GM18858 (cell line): ENCODE measurements around the gene C20orf141.
"Not testable (repeated sequence)": the region's sequence is repeated elsewhere in the genome, so short reads cannot be mapped to it uniquely, and the experiment has no call there.

Source experiments
- ATAC-seq: cut with Tn5 transposase; IDR thresholded peaks from one replicate; pipeline ENCODE4 v1.9.1; 2021; ENCODE audit not compliant: unreplicated experiment

The C20orf141 gene

GRCh38 chr20:2799688-2800520, 14.9 kb upstream of the C20orf141 start:
- no peak for ATAC-seq

GRCh38 chr20:2800521-2801285, 14.1 kb upstream of the C20orf141 start, which contains the start of gene CPXM1:
TSS of gene CPXM1 (minus strand) at chr20:2800627. CDS start at chr20:2800572, 55 bp downstream.
- no peak for ATAC-seq

GRCh38 chr20:2801286-2801728, 13.5 kb upstream of the C20orf141 start:
- ATAC-seq: no peak

- ATAC-seq: no peak
Observed at GRCh38 chr20:2804041-2804828, 10.6 kb upstream of the C20orf141 start.

- no peak for ATAC-seq
Observed at GRCh38 chr20:2804852-2805688, 9.7 kb upstream of the C20orf141 start.

- no peak for ATAC-seq
Observed at GRCh38 chr20:2805689-2806350, 9.0 kb upstream of the C20orf141 start.

- ATAC-seq: no peak
Observed at GRCh38 chr20:2806351-2806701, 8.5 kb upstream of the C20orf141 start.

- no peak for ATAC-seq
Observed at GRCh38 chr20:2807019-2807418, 7.8 kb upstream of the C20orf141 start.

- not testable (repeated sequence) for ATAC-seq
Observed at GRCh38 chr20:2807929-2808328, 6.9 kb upstream of the C20orf141 start.

GRCh38 chr20:2809690-2810089, 5.1 kb upstream of the C20orf141 start:
- no peak for ATAC-seq

DNA sequence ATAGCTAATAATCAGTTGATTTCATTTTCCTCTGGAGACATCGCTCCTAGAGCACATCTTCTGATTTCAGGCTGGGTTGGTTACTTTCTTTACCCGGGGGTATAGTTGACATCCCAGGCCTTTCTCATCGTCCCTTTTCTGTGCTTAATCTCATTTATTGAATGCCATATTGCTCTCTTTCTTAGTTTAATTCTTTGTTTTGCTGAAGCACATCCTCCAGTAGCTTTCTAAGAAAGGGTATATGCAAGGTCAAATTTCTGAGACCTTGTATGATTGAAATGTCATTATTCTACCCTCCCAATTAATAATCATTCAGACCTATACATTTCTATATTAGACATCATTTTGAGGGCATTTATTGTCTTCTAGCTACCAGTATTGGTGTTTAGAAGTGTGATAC, 2.6 kb upstream of the C20orf141 start:
- ATAC-seq: no peak

GRCh38 chr20:2814076-2814475, 711 bp upstream of the C20orf141 start:
- no peak for ATAC-seq

DNA sequence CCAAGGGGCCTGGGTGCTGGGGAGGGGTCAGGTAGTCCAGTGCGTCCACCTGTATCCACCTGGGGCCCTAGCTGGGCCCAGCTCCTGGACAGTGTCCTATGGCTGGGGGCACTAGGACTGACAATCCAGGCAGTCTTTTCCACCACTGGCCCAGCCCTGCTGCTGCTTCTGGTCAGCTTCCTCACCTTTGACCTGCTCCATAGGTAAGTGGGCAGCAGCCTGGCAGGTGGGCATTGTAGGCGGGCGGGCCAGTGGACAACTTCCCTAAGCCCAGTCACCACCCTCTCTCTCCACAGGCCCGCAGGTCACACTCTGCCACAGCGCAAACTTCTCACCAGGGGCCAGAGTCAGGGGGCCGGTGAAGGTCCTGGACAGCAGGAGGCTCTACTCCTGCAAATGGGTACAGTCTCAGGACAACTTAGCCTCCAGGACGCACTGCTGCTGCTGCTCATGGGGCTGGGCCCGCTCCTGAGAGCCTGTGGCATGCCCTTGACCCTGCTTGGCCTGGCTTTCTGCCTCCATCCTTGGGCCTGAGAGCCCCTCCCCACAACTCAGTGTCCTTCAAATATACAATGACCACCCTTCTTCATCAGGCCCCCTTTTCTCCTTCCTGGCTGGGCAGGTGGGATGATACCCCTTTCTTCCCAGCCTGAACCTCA, 584 bp downstream of the C20orf141 start:
- no peak for ATAC-seq

DNA sequence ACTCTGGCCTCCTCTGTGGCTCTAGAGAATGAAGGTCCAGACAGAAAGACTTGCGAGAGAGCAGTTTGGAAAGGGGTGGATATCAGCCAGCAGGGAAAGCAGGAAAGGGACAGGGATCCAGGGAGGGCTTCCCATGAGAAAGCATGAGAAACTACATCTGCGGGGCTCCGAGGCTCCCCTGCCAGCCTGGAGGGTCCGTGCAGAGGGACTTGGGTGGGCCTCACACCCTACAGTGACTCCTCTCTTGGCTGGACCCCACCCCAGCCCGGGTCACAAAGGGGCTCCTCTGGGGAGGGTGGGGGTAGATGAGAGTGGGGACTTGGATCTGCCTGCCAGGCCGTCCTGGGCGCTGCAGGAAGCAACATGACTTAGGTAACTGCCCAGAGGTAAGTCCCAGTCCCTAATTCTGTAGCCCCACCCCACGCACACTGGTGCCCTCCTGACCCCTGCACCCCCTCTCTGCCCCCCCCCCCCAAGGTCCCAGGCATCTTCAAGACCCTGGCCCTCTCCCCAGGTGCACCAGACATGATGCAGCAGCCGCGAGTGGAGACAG, 1.3 kb downstream of the C20orf141 start, which contains the start of gene TMEM239:
Gene TMEM239, plus strand, starts transcription at position 335 of the 553 bp plus-strand sequence. Its CDS starts 191 bp downstream, at position 526.
- no peak for ATAC-seq

GRCh38 chr20:2816583-2817340, 2.0 kb downstream of the C20orf141 start:
- no peak for ATAC-seq

- ATAC-seq: no peak
Observed at GRCh38 chr20:2817341-2817726, 2.5 kb downstream of the C20orf141 start.

GRCh38 chr20:2817891-2818595, 3.3 kb downstream of the C20orf141 start:
- ATAC-seq: no peak
